Measurements from ENCODE around the gene ABCG1. TPM values are rescaled to one million over a fixed set of nuclear protein-coding genes. Genes with fewer than 3 reads are reported as not detected.

Gene ABCG1
- total and polyA plus RNA-seq, 2 donors (not counting 3 experiments of a cell fraction or from before 2014, with no cell fraction given), result 6.7 to 19.6 TPM

DNA sequence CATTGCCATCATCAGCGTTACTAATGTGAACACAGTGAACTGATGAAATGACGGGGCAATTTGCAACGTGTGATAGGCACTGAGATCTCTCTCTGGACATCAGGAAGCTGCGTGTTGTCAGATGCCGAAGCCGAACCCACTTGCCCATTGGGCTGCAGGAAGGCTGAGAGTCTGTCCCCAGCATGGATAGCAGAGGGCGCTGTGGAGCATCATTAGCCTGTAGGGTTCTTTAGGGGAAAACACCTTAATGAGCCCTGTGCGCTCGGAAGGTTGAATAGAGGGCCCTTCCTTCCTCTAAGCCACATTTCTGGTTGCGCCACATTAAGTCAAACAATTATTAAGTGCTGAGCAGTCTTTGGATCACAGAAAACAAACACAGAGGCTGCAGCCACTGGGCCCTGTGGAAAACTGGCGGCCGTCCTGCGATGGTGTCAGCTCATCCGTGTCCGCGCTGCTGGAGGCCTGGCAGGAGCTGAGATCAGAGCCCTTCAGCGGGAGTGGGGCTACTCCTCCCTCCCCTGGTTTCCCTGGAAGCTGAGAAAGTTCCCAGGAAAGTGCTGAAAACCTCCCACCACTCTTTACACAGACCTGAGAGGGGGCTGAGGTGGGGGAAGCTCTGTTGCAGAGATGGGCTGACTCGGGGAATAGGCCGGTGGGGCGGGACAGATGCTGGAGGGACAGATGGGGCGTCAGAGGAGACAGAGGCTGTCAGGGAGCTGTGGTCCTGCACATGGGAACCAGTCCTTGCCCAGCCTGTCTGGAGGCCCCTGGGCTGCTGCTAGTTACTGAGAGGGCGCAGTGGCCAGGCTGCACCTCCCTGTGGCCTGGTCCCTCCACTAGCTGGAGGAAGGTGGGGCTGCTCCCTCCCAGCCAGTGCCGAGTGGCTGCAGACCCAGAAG is 119.1 kb downstream of the ABCG1 start:
- Histone ChIP-seq H3K36me3 (ENCODE audit: control insufficient read depth in 2 of 2, extremely low read depth in 1 of 2, insufficient read depth in 2 of 2, low read length in 2 of 2) (no peaks in the 10 kb centered on the region), H3K9ac (replicated peaks; ENCODE audit: extremely low read depth, insufficient read depth, low read length) (no peak overlapping the region), H3K4me2 (ENCODE audit: insufficient read depth, low read length) (no peak overlapping the region), H3K27ac (ENCODE audit: insufficient read depth, low read depth, low read length) (no peak overlapping the region), H3K9me3 (replicated peaks; ENCODE audit: control insufficient read depth, insufficient read depth, low read length) (no peaks in the 10 kb centered on the region), H3K27me3 (ENCODE audit: control insufficient read depth in 2 of 2, insufficient read depth in 2 of 2, low read length in 2 of 2) (peaks cover 10 to 32% of the 10 kb centered on the region in 2 experiments), H3K4me1 (ENCODE audit: control insufficient read depth, extremely low read depth, insufficient read depth, low read length) (no peaks in the 10 kb centered on the region), H3K4me3 (replicated peaks in 1 of 3; ENCODE audit: insufficient read depth in 1 of 3, low read depth in 1 of 3, low read length in 3 of 3) (no peak overlapping the region), H4K20me1 (replicated peaks; ENCODE audit: control insufficient read depth, extremely low read depth, insufficient read depth, low read length) (no peaks in the 10 kb centered on the region), H3K9me1 (replicated peaks; ENCODE audit: control insufficient read depth, extremely low read depth, insufficient read depth, low read length) (no peaks in the 10 kb centered on the region), H3K79me2 (ENCODE audit: control insufficient read depth, insufficient read depth, low read length) (no peaks in the 10 kb centered on the region), H2AFZ (ENCODE audit: low read depth, low read length) (peak overlapping the region; percentile 54)
- BruUV-seq (replicated peaks), result no TSS peak
- TF ChIP-seq CTCF (IDR thresholded peaks at IDR 0.05; ENCODE audit: extremely low read depth in 1 of 2, insufficient read depth in 1 of 2, low read depth in 1 of 2, low read length in 2 of 2), result peak; percentile 59 to 62
- no peak for TF ChIP-seq MAX (IDR thresholded peaks at IDR 0.05; ENCODE audit: insufficient read depth, insufficient read length)
- ChIA-PET CTCF (interaction anchor here (0.8 to 2.0 kb wide), 15 partner anchors 8 to 479 kb away, joined by 3 to 10 read pairs (median 3); no protein-coding TSS in a partner anchor), POLR2A (no interaction called here)
- intact Hi-C loops (cut with micrococcal nuclease) (loop anchor here (1.0 to 10.0 kb wide), 2 partner anchors 112 to 193 kb away; no protein-coding TSS in a partner anchor), dilution Hi-C loops (cut with MboI; ENCODE audit: extremely low pct_ligation_motif_present, low sequenced_read_pairs) (no loop called here)
- FAIRE-seq, result peak; percentile 80
- peak; percentile 53 for DNase-seq (ENCODE audit: low read depth, low spot score)

Data from endothelial cell of umbilical vein (primary cell).